WTC11 (cell line): ENCODE results near the gene HCFC1. TPM values are rescaled to one million over a fixed set of nuclear protein-coding genes. Genes with fewer than 3 reads are reported as not detected.

Source experiments
- ATAC-seq: fragments of 200-7000 bp; cut with Tn5 transposase; 2 replicates; pipeline ENCODE4 v1.10.0; 2021; ENCODE audit warnings: mild to moderate bottlenecking, moderate library complexity
- CTCF ChIA-PET: fragments of 300-600 bp; sonication (Branson Sonifier 250); formaldehyde crosslinking; loops from one replicate; lab custom pipeline; 2021; ENCODE audit warnings: antibody characterized with exemption; lab: Charles Lee
- POLR2A ChIA-PET: fragments of 350-600 bp; sonication (Branson Sonifier 250); formaldehyde crosslinking; loops from one replicate; lab custom pipeline; 2021; ENCODE audit warnings: antibody characterized with exemption; lab: Charles Lee
- DNase-seq: peaks from one replicate; pipeline ENCODE4 v3.0.0; 2021; ENCODE audit warnings: low spot score
- H3K27ac Mint-ChIP-seq: 2 replicates; pipeline ENCODE4 v1.8.0; 2021; ENCODE audit warnings: mixed read lengths
- H3K27me3 Mint-ChIP-seq: 2 replicates; pipeline ENCODE4 v1.8.0; 2021; ENCODE audit warnings: low read depth, mild to moderate bottlenecking, moderate library complexity, mixed read lengths
- H3K36me3 Mint-ChIP-seq: 2 replicates; pipeline ENCODE4 v1.8.0; 2021; ENCODE audit warnings: mixed read lengths
- H3K4me1 Mint-ChIP-seq: 2 replicates; pipeline ENCODE4 v1.8.0; 2022; ENCODE audit warnings: mixed read lengths
- H3K4me3 Mint-ChIP-seq: 2 replicates; pipeline ENCODE4 v1.8.0; 2021; ENCODE audit warnings: mild to moderate bottlenecking, moderate library complexity, mixed read lengths
- H3K9me3 Mint-ChIP-seq: 2 replicates; pipeline ENCODE4 v1.8.0; 2021; ENCODE audit warnings: mixed read lengths
- AR ChIP-seq: fragments of 250-450 bp; sonication (Bioruptor Pico); IDR thresholded peaks from 2 replicates; pipeline ENCODE4 v1.9.0; 2021; ENCODE audit warnings: mild to moderate bottlenecking
- ELF4 ChIP-seq: sonication (generic); formaldehyde crosslinking; IDR thresholded peaks from 2 replicates; pipeline ENCODE4 v1.8.1; 2022; ENCODE audit warnings: low read depth, mild to moderate bottlenecking, moderate library complexity, missing genetic modification reagents
- GABPB1 ChIP-seq: sonication (generic); formaldehyde crosslinking; IDR thresholded peaks from 2 replicates; pipeline ENCODE4 v1.8.1; 2023; ENCODE audit warnings: mild to moderate bottlenecking, missing genetic modification reagents
- MAX ChIP-seq: sonication (generic); formaldehyde crosslinking; IDR thresholded peaks from 2 replicates; pipeline ENCODE4 v1.8.0; 2022; ENCODE audit warnings: mild to moderate bottlenecking, missing genetic modification reagents
- PREB ChIP-seq: sonication (generic); formaldehyde crosslinking; IDR thresholded peaks from 2 replicates; pipeline ENCODE4 v1.8.1; 2022; ENCODE audit warnings: mild to moderate bottlenecking, missing genetic modification reagents, moderate library complexity, borderline replicate concordance
- TEAD1 ChIP-seq: sonication (generic); formaldehyde crosslinking; IDR thresholded peaks from 2 replicates; pipeline ENCODE4 v1.8.0; 2022; ENCODE audit warnings: mild to moderate bottlenecking, missing genetic modification reagents
- TEAD4 ChIP-seq: sonication (generic); formaldehyde crosslinking; IDR thresholded peaks from 2 replicates; pipeline ENCODE4 v1.8.0; 2022; ENCODE audit warnings: mild to moderate bottlenecking, missing genetic modification reagents
- TP53 ChIP-seq: sonication (generic); formaldehyde crosslinking; IDR thresholded peaks from 2 replicates; pipeline ENCODE4 v1.8.1; 2023; ENCODE audit warnings: mild to moderate bottlenecking, missing genetic modification reagents
- USF1 ChIP-seq: sonication (generic); formaldehyde crosslinking; IDR thresholded peaks from 2 replicates; pipeline ENCODE4 v1.8.0; 2022; ENCODE audit warnings: mild to moderate bottlenecking, missing genetic modification reagents
- ZMAT4 ChIP-seq: fragments of 250-450 bp; sonication (Bioruptor Pico); IDR thresholded peaks from 2 replicates; pipeline ENCODE4 v1.9.0; 2021; ENCODE audit warnings: mild to moderate bottlenecking
- ZNF219 ChIP-seq: sonication (generic); formaldehyde crosslinking; IDR thresholded peaks from 2 replicates; pipeline ENCODE4 v1.8.0; 2023; ENCODE audit warnings: missing genetic modification reagents, mild to moderate bottlenecking, borderline replicate concordance
- ZNF232 ChIP-seq: sonication (generic); formaldehyde crosslinking; IDR thresholded peaks from 2 replicates; pipeline ENCODE4 v1.8.0; 2022; ENCODE audit warnings: mild to moderate bottlenecking, missing genetic modification reagents
- ZNF423 ChIP-seq: fragments of 250-450 bp; sonication (Bioruptor Pico); IDR thresholded peaks from 2 replicates; pipeline ENCODE4 v2.1.2; 2022; ENCODE audit warnings: mild to moderate bottlenecking, moderate library complexity
- total RNA-seq: library from RNA; stranded (reverse); gene quantifications from 3 replicates; pipeline ENCODE4 v1.2.3, GENCODE V29; 2021
- TF ChIP-seq, protein P1 (sequence below): sonication (generic); formaldehyde crosslinking; IDR thresholded peaks from 2 replicates; pipeline ENCODE4 v1.8.0; 2022; ENCODE audit warnings: mild to moderate bottlenecking, missing genetic modification reagents
- TF ChIP-seq, protein P2 (sequence below): sonication (generic); formaldehyde crosslinking; IDR thresholded peaks from 2 replicates; pipeline ENCODE4 v1.8.1; 2022; ENCODE audit warnings: mild to moderate bottlenecking, moderate library complexity, missing genetic modification reagents
- TF ChIP-seq, protein P3 (sequence below): sonication (generic); formaldehyde crosslinking; IDR thresholded peaks from 2 replicates; pipeline ENCODE4 v1.8.1; 2023; ENCODE audit warnings: mild to moderate bottlenecking, missing genetic modification reagents, moderate library complexity

The HCFC1 gene
- total RNA-seq, 1 experiment from 2014 or later = 130 TPM

DNA sequence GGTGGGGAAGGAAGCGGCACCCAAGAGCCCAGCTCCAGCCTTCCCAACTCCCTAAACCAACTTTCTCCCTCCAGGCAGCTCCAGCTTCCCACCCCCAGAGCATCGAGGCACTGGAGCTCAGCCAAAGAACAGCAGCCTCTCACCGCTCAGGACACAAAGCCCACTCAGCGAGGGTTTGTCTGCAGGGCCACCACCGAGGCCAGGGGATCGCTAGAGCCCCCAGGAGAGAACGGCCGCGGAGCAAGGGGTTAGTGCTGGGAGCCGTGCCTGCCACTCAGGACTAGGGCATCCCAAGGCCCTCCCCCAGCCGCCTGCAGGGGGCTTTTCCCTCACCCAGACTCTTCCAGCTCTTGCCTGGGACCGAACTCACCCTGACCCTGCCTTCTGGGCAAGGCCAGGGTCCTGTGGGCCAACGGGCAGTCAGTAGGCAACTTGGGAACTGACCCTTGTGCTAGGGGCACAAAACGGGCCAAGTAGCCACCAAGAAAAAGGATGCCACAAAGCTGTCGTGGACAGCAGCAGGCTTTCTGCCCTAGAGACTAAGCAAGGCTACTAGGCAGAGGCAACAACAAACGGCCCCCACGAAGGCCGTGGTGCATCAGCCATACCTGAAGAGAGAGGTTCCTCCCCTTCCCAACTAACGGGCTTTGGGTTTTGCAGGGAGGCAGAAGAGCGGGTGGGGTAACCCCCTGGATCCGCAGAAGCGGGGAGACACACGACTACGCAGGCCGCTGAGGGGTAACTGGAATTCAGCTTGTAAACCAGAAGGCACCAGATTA is 2.3 kb downstream of the HCFC1 start:
- ATAC-seq = no peak
- TF ChIP-seq, protein P1, sequence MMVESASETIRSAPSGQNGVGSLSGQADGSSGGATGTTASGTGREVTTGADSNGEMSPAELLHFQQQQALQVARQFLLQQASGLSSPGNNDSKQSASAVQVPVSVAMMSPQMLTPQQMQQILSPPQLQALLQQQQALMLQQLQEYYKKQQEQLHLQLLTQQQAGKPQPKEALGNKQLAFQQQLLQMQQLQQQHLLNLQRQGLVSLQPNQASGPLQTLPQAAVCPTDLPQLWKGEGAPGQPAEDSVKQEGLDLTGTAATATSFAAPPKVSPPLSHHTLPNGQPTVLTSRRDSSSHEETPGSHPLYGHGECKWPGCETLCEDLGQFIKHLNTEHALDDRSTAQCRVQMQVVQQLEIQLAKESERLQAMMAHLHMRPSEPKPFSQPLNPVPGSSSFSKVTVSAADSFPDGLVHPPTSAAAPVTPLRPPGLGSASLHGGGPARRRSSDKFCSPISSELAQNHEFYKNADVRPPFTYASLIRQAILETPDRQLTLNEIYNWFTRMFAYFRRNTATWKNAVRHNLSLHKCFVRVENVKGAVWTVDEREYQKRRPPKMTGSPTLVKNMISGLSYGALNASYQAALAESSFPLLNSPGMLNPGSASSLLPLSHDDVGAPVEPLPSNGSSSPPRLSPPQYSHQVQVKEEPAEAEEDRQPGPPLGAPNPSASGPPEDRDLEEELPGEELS (CRISPR knock-in tag) = no peak
- TF ChIP-seq ZMAT4 (CRISPR knock-in tag) (no peak), ELF4 (CRISPR knock-in tag) (no peak), AR (CRISPR knock-in tag) (no peak), PREB (no peak), ZNF232 (no peak), USF1 (no peak), TEAD1 (CRISPR knock-in tag) (no peak), TP53 (no peak), ZNF423 (CRISPR knock-in tag) (no peak), MAX (no peak), TEAD4 (CRISPR knock-in tag) (no peak), GABPB1 (CRISPR knock-in tag) (no peak), ZNF219 (CRISPR knock-in tag) (no peak)
- TF ChIP-seq, protein P2, sequence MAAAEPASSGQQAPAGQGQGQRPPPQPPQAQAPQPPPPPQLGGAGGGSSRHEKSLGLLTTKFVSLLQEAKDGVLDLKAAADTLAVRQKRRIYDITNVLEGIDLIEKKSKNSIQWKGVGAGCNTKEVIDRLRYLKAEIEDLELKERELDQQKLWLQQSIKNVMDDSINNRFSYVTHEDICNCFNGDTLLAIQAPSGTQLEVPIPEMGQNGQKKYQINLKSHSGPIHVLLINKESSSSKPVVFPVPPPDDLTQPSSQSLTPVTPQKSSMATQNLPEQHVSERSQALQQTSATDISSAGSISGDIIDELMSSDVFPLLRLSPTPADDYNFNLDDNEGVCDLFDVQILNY (CRISPR knock-in tag) = no peak
- TF ChIP-seq, protein P3, sequence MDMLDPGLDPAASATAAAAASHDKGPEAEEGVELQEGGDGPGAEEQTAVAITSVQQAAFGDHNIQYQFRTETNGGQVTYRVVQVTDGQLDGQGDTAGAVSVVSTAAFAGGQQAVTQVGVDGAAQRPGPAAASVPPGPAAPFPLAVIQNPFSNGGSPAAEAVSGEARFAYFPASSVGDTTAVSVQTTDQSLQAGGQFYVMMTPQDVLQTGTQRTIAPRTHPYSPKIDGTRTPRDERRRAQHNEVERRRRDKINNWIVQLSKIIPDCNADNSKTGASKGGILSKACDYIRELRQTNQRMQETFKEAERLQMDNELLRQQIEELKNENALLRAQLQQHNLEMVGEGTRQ = no peak
- TF ChIP-seq, all 79 proteins: peak for 0
- ChIA-PET POLR2A (interaction anchor here (1.9 kb wide), 1 partner anchor 41 kb away, joined by 6 read pairs; no protein-coding TSS in a partner anchor), CTCF (interaction anchor here (0.6 to 3.7 kb wide), 5 partner anchors 22 to 57 kb away, joined by 3 to 13 read pairs (median 4); partner anchors contain the start of gene ARHGAP4)
- no peak for DNase-seq
- H3K27me3 Mint-ChIP-seq = no peaks in the 10 kb centered on the region
- H3K9me3 Mint-ChIP-seq = no peaks in the 10 kb centered on the region
- peaks cover 29% of the 10 kb centered on the region for H3K4me1 Mint-ChIP-seq
- peak overlapping the region; percentile 68; the same call in 1 of the 2 replicates for H3K27ac Mint-ChIP-seq
- H3K36me3 Mint-ChIP-seq = no peaks in the 10 kb centered on the region; the same call in 1 of the 2 replicates
- peak overlapping the region; percentile 100 for H3K4me3 Mint-ChIP-seq
